LNCaP clone FGC (cell line): ENCODE measurements around the gene MID1.

Experiments used
- DNase-seq: peaks from one replicate; pipeline ENCODE4 v3.0.0-alpha.2; 2011; ENCODE audit warnings: low read depth
- H3K4me3 ChIP-seq: 2 replicates; pipeline ENCODE4 v1.5.1; 2011; ENCODE audit warnings: mild to moderate bottlenecking, low read depth, low read length, control low read depth
- CTCF ChIP-seq: IDR thresholded peaks from 2 replicates; pipeline ENCODE4 v1.5.1; 2012; ENCODE audit warnings: mild to moderate bottlenecking; ENCODE audit not compliant: control insufficient read depth, insufficient read depth; ENCODE audit errors: extremely low read depth

The MID1 gene

DNA sequence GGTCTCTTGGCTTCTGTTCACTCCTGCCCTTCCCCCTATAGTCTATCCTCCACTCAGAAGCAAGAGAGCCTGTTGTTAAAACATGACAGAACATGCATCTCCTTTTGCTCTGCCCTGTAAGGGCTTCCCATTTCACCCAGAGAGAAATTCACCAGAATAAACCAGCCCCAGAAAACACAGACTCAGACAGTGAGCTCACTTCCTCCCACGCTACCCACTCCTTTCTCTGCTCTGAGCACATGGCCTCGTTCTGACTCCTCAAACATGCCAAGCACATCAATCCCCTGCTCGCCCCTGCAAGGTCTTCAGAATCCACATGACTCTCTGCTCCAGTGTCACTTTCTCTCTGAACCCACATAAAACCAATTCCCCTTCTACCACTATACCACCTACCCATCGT is 50.4 kb downstream of the MID1 start:
- TF ChIP-seq CTCF: no peak
- DNase-seq: no peak
- no peak overlapping the region for H3K4me3 ChIP-seq

DNA sequence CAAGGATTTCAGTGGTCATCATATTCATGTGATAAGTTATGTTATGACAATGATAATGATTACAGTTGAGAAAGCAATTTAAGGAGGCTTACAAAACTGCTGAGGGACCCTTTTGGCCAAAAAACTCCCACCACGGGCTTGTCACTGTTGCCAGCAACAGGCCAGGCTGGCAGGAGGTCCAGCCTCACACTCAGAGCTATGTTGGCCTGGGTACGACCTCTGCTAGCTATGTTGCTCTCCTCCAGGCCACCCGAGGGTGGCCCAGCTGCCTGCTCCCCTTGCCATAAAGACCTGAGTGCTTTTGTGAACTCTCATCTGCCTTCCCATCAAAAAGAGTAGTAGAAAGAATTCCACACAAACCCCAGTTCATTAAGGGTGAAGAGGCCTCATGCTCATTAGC is 52.0 kb downstream of the MID1 start:
- TF ChIP-seq CTCF: no peak
- no peak overlapping the region for H3K4me3 ChIP-seq
- DNase-seq: no peak

GRCh38 chrX:10567136-10567535 is 53.2 kb downstream of the MID1 start:
- no peak overlapping the region for H3K4me3 ChIP-seq
- no peak for TF ChIP-seq CTCF
- DNase-seq: no peak

GRCh38 chrX:10566716-10567097 is 53.7 kb downstream of the MID1 start:
- no peak for TF ChIP-seq CTCF
- H3K4me3 ChIP-seq: no peak overlapping the region

DNA sequence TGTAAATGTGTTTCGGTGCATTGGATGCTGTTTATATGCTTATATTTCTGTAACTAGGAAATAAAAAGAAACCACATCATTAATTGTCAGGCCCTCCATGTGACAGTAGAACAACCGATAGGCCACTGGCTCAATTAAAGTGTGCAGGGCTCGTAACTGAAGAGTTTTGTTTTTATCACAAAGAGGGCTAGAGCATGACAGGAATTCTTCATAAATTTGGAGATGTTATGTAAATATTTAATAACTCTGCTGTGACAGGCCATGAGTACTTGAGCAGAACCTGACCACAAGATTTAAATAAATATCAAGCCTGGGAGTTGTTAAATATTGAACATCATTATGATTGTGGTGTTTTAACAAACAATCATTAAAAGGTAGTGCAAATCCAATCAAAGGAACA is 55.9 kb downstream of the MID1 start:
- no peak for DNase-seq
- H3K4me3 ChIP-seq: no peak overlapping the region
- no peak for TF ChIP-seq CTCF

More at GRCh38 chrX:10566716-10567097, 53.7 kb downstream of the MID1 start:
- DNase-seq: no peak

DNA sequence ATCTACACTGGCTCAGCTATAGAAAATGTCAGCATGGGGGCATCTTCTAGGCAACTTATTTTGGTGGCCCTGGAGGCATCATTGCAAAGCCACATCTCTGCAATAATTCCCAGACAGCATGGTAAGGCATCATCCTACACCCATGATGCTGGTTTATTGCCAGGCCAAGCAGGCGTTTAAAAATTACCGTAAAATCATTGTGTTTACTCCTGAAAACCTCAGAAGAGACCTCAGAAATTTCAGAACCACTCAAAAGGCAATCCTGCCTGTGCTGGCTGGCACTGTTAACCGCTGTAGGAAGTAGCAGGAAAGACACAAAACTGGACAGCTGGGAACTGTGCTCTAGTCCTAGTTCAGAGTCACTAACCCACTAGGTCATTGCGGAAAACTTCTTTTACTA is 63.2 kb downstream of the MID1 start:
- no peak for DNase-seq
- no peak for TF ChIP-seq CTCF
- no peak overlapping the region for H3K4me3 ChIP-seq

DNA sequence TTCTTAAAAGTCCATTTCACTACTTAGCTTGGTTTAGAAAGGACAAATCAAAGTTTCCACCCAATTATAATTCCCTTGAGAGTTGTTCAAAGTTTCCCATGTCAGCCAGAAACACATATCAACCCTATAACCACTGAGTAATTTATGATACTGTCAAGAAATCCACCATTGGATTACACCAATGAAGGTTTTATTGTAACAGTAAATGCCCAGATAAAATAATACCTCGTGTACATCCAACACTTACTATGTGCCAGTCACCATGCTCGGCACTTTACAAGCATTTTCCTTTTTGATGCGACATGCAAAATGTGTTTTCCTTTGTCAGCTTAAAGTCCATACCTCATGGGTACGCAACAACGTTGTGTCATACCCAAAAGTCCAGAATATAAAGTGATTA is 64.0 kb downstream of the MID1 start:
- H3K4me3 ChIP-seq: no peak overlapping the region
- TF ChIP-seq CTCF: no peak
- no peak for DNase-seq
